ENCODE data around the gene SOWAHA. TPM values are rescaled to one million over a fixed set of nuclear protein-coding genes. Genes with fewer than 3 reads are reported as not detected.

SOWAHA gene
- total RNA-seq, 1 donor from 2014 or later: not detected

- peaks cover 8% of the 10 kb centered on the region for H3K27me3 ChIP-seq (ENCODE audit: control insufficient read depth, insufficient read depth, low read length)
- FAIRE-seq: no peak
- DNase-seq (ENCODE audit: low read depth): no peak
- H3K4me3 ChIP-seq (ENCODE audit: low read depth, low read length): peak overlapping the region; percentile 29
- no peaks in the 10 kb centered on the region for H3K36me3 ChIP-seq (ENCODE audit: control insufficient read depth, insufficient read depth, low read length)
- TF ChIP-seq, protein P1, sequence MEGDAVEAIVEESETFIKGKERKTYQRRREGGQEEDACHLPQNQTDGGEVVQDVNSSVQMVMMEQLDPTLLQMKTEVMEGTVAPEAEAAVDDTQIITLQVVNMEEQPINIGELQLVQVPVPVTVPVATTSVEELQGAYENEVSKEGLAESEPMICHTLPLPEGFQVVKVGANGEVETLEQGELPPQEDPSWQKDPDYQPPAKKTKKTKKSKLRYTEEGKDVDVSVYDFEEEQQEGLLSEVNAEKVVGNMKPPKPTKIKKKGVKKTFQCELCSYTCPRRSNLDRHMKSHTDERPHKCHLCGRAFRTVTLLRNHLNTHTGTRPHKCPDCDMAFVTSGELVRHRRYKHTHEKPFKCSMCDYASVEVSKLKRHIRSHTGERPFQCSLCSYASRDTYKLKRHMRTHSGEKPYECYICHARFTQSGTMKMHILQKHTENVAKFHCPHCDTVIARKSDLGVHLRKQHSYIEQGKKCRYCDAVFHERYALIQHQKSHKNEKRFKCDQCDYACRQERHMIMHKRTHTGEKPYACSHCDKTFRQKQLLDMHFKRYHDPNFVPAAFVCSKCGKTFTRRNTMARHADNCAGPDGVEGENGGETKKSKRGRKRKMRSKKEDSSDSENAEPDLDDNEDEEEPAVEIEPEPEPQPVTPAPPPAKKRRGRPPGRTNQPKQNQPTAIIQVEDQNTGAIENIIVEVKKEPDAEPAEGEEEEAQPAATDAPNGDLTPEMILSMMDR (IDR thresholded peaks at IDR 0.05; ENCODE audit: insufficient read depth, low read length, severe bottlenecking): no peak
Measured at GRCh38 chr5:132813599-132814502, 749 bp downstream of the SOWAHA start.

GRCh38 chr5:132814503-132815294 is 1.6 kb downstream of the SOWAHA start:
- Histone ChIP-seq H3K4me3 (ENCODE audit: low read depth, low read length) (no peak overlapping the region), H3K36me3 (ENCODE audit: control insufficient read depth, insufficient read depth, low read length) (no peaks in the 10 kb centered on the region), H3K27me3 (ENCODE audit: control insufficient read depth, insufficient read depth, low read length) (peaks cover 8% of the 10 kb centered on the region)
- DNase-seq (ENCODE audit: low read depth) (no peak), FAIRE-seq (no peak)
- TF ChIP-seq, protein P1 (IDR thresholded peaks at IDR 0.05; ENCODE audit: insufficient read depth, low read length, severe bottlenecking): no peak

GRCh38 chr5:132815454-132815853 is 2.4 kb downstream of the SOWAHA start:
- TF ChIP-seq, protein P1 (IDR thresholded peaks at IDR 0.05; ENCODE audit: insufficient read depth, low read length, severe bottlenecking): no peak
- H3K27me3 ChIP-seq (ENCODE audit: control insufficient read depth, insufficient read depth, low read length): peaks cover 8% of the 10 kb centered on the region
- no peak for FAIRE-seq

DNA sequence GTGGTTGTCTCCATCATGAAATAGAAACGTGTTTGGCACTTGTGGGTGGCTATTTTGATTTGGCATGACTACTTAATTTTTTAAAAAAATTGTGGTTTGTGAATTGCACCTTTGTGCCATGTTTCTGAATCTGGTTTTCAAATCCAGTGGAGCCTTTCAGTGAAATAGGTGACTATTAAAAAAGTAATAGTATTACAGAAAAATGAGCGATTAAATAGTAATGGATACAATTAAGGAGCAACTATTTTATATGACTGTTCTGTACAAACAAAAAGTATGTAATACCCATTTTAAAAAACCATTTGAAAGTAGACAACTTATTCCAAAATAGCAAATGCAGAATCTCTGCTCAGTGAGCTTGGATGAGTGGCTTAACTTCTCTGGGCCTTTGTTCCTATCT is 3.0 kb downstream of the SOWAHA start:
- no peak overlapping the region for H3K4me3 ChIP-seq (ENCODE audit: low read depth, low read length)
- H3K27me3 ChIP-seq (ENCODE audit: control insufficient read depth, insufficient read depth, low read length): peaks cover 8% of the 10 kb centered on the region
- TF ChIP-seq, protein P1 (IDR thresholded peaks at IDR 0.05; ENCODE audit: insufficient read depth, low read length, severe bottlenecking): no peak
- DNase-seq (ENCODE audit: low read depth) (no peak), FAIRE-seq (no peak)
- H3K36me3 ChIP-seq (ENCODE audit: control insufficient read depth, insufficient read depth, low read length): no peaks in the 10 kb centered on the region

More at GRCh38 chr5:132815454-132815853, 2.4 kb downstream of the SOWAHA start:
- no peaks in the 10 kb centered on the region for H3K36me3 ChIP-seq (ENCODE audit: control insufficient read depth, insufficient read depth, low read length)
- no peak for DNase-seq (ENCODE audit: low read depth)
- no peak overlapping the region for H3K4me3 ChIP-seq (ENCODE audit: low read depth, low read length)

- Histone ChIP-seq H3K27me3 (ENCODE audit: control insufficient read depth, insufficient read depth, low read length) (peaks cover 8% of the 10 kb centered on the region), H3K4me3 (ENCODE audit: low read depth, low read length) (no peak overlapping the region), H3K36me3 (ENCODE audit: control insufficient read depth, insufficient read depth, low read length) (no peaks in the 10 kb centered on the region)
- TF ChIP-seq, protein P1 (IDR thresholded peaks at IDR 0.05; ENCODE audit: insufficient read depth, low read length, severe bottlenecking): no peak
- DNase-seq (ENCODE audit: low read depth) (no peak), FAIRE-seq (no peak)
Measured at GRCh38 chr5:132816554-132816953, 3.5 kb downstream of the SOWAHA start.

Data from bronchial epithelial cell (primary cell).